Measurements from ENCODE around the gene ATIC.

ATIC gene

DNA sequence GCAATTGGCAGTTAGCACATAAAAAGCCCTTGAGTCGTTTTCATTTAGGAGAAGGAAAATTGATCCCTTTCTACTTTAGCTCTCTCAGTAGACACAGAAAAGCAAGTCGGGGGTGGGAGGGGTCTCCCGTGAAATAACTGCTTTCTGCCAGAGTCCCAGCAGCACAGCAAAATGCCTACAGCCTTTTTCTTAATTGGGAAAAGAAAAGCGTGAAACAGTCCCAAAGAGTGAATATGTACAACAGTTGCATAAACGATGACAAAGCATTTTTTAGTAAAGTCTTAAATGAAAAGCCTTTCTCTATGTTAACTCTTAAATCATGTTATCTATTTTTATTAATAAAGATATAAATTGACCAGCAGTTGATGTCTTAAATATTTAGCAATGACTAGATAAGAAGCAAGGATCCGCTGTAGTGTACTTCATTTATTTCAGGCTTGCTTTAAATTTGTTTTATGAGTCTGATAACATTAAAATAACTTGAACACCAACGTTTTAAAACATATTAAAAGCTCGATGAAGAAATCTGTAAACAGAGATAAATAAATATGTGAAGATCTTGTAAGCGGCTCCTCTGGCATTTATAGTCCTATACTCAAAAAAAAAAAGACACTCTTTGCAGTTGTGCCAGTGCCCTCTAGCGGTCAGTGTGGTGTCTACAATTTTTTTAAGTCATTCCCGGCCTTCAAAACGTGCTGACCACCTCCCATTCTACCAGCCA is 42.3 kb upstream of the ATIC start:
- Histone ChIP-seq H3K4me2 (ENCODE audit: low read length) (no peak overlapping the region), H3K9me3 (ENCODE audit: control insufficient read depth, low read length) (no peaks in the 10 kb centered on the region), H3K79me2 (no peaks in the 10 kb centered on the region), H3K4me3 (ENCODE audit: low read depth, low read length) (no peak overlapping the region), H3K9ac (no peak overlapping the region), H3K4me1 (peaks cover under 1% of the 10 kb centered on the region), H3K27me3 (ENCODE audit: control insufficient read depth, insufficient read depth, low read length) (no peaks in the 10 kb centered on the region), H3K27ac (no peak overlapping the region), H3K36me3 (ENCODE audit: control insufficient read depth, insufficient read depth, low read length) (no peaks in the 10 kb centered on the region), H2AFZ (no peak overlapping the region)
- peak; percentile 90 for TF ChIP-seq CTCF (IDR thresholded peaks at IDR 0.05)

- H3K27me3 ChIP-seq (ENCODE audit: control insufficient read depth, insufficient read depth, low read length): no peaks in the 10 kb centered on the region
- no peak overlapping the region for H3K4me3 ChIP-seq (ENCODE audit: low read depth, low read length)
- TF ChIP-seq CTCF (IDR thresholded peaks at IDR 0.05): no peak
Measured at GRCh38 chr2:215270118-215270451, 41.8 kb upstream of the ATIC start.

GRCh38 chr2:215271446-215271845 is 40.4 kb upstream of the ATIC start:
- Histone ChIP-seq H3K9ac (no peak overlapping the region), H3K27ac (no peak overlapping the region), H3K4me1 (peaks cover 6% of the 10 kb centered on the region), H3K4me2 (ENCODE audit: low read length) (no peak overlapping the region), H3K79me2 (no peaks in the 10 kb centered on the region), H3K9me3 (ENCODE audit: control insufficient read depth, low read length) (no peaks in the 10 kb centered on the region), H2AFZ (no peak overlapping the region), H3K36me3 (ENCODE audit: control insufficient read depth, insufficient read depth, low read length) (no peaks in the 10 kb centered on the region), H3K27me3 (ENCODE audit: control insufficient read depth, insufficient read depth, low read length) (no peaks in the 10 kb centered on the region), H3K4me3 (ENCODE audit: low read depth, low read length) (no peak overlapping the region)
- TF ChIP-seq CTCF (IDR thresholded peaks at IDR 0.05): no peak

More at GRCh38 chr2:215270118-215270451, 41.8 kb upstream of the ATIC start:
- Histone ChIP-seq H3K36me3 (ENCODE audit: control insufficient read depth, insufficient read depth, low read length) (no peaks in the 10 kb centered on the region), H3K27ac (no peak overlapping the region), H2AFZ (no peak overlapping the region), H3K79me2 (no peaks in the 10 kb centered on the region), H3K9ac (no peak overlapping the region), H3K4me1 (peaks cover 6% of the 10 kb centered on the region), H3K9me3 (ENCODE audit: control insufficient read depth, low read length) (no peaks in the 10 kb centered on the region), H3K4me2 (ENCODE audit: low read length) (no peak overlapping the region)

DNA sequence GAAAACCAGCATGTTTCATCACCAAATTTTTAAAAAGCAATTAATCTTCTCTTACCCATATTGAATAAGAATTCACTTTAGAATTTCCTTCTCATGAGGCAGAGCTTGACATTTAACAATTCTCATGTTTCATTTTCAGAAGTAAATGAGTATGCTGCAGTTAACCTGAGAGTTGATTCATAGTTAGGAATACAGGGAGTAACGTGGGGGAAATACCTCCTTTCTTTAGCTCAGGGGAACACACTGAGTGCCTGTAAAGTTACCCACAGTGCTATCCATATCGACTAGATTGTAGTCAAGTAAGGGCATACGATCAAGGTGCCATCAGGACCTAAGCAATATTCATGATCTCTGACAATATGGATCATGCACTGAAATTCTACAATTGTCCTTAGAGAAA is 38.9 kb upstream of the ATIC start:
- Histone ChIP-seq H3K79me2 (no peaks in the 10 kb centered on the region), H2AFZ (no peak overlapping the region), H3K9ac (no peak overlapping the region), H3K36me3 (ENCODE audit: control insufficient read depth, insufficient read depth, low read length) (no peaks in the 10 kb centered on the region), H3K4me2 (ENCODE audit: low read length) (no peak overlapping the region), H3K4me3 (ENCODE audit: low read depth, low read length) (no peak overlapping the region), H3K9me3 (ENCODE audit: control insufficient read depth, low read length) (no peaks in the 10 kb centered on the region), H3K27ac (no peak overlapping the region), H3K4me1 (peaks cover 6% of the 10 kb centered on the region), H3K27me3 (ENCODE audit: control insufficient read depth, insufficient read depth, low read length) (no peaks in the 10 kb centered on the region)
- TF ChIP-seq CTCF (IDR thresholded peaks at IDR 0.05): no peak

GRCh38 chr2:215274829-215275228 is 37.0 kb upstream of the ATIC start:
- H3K36me3 ChIP-seq (ENCODE audit: control insufficient read depth, insufficient read depth, low read length): no peaks in the 10 kb centered on the region
- no peak overlapping the region for H3K4me3 ChIP-seq (ENCODE audit: low read depth, low read length)
- H3K4me2 ChIP-seq (ENCODE audit: low read length): peak overlapping the region; percentile 46
- no peaks in the 10 kb centered on the region for H3K9me3 ChIP-seq (ENCODE audit: control insufficient read depth, low read length)
- H3K27ac ChIP-seq: no peak overlapping the region
- H3K27me3 ChIP-seq (ENCODE audit: control insufficient read depth, insufficient read depth, low read length): no peaks in the 10 kb centered on the region
- H3K4me1 ChIP-seq: peaks cover 6% of the 10 kb centered on the region
- peak overlapping the region; percentile 54 for H2AFZ ChIP-seq
- TF ChIP-seq CTCF (IDR thresholded peaks at IDR 0.05): no peak
- H3K9ac ChIP-seq: no peak overlapping the region
- no peaks in the 10 kb centered on the region for H3K79me2 ChIP-seq
